ENCODE data around the gene QKI. TPM values are rescaled to one million over a fixed set of nuclear protein-coding genes. Genes with fewer than 3 reads are reported as not detected.

QKI gene
- total RNA-seq, 2 donors from 2014 or later: 63.0 to 316 TPM

DNA sequence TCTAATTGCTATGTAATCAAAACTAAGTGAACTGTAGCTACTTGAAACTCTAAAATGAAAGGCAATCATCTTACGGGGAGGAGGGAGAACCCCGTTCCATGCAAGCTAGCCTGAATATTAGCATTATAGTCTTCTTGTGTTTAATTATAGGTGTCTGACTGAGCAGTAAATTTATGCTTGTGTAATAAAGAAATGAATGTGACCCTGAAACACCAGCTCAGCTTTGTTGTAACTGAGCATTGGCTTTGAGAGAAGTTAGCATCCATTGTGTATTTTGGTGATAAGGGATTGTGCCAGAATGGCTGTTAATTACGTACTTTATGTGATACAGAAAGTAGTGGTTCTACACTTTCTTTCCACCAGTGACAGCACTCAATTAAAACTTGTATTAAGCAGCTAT is 86.9 kb downstream of the QKI start:
- intact Hi-C loops (cut with DNase I): no loop called here

DNA sequence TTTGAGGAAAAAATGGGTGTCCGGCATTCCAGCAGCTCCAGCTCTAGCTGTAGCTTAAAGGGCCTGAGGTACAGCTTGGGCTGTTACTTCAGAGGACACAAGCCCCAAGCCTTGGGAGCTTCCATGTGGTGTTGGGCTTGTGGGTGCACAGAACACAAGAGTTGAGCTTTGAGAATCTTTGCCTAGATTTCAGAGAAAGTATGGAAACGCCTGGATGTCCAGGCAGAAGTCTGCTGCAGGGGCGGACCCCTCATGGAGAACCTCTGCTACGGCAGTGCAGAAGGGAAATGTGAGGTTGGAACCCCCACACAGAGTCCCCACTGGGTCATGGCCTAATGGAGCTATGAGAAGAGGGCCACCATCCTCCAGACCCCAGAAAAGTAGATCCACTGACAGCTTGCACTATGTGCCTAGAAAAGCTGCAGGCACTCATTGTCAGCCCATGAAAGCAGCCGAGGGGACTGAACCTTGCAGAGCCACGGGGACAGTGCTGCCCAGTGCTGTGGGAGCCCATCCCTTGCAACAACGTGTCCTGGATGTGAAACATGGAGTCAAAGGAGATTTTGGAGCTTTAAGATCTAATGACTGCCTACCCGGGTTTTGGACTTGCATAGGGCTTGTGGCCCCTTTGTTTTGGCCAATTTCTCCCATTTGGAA is 90.6 kb downstream of the QKI start:
- Histone ChIP-seq H3K9me3 (no peaks in the 10 kb centered on the region), H3K27ac (no peak overlapping the region), H3K36me3 (no peaks in the 10 kb centered on the region), H3K4me1 (replicated peaks) (no peaks in the 10 kb centered on the region), H3K27me3 (replicated peaks; ENCODE audit: insufficient read depth) (no peaks in the 10 kb centered on the region), H3K4me3 (no peak overlapping the region)
- TF ChIP-seq POLR2A (IDR thresholded peaks at IDR 0.05): no peak
- TF ChIP-seq, protein P1, sequence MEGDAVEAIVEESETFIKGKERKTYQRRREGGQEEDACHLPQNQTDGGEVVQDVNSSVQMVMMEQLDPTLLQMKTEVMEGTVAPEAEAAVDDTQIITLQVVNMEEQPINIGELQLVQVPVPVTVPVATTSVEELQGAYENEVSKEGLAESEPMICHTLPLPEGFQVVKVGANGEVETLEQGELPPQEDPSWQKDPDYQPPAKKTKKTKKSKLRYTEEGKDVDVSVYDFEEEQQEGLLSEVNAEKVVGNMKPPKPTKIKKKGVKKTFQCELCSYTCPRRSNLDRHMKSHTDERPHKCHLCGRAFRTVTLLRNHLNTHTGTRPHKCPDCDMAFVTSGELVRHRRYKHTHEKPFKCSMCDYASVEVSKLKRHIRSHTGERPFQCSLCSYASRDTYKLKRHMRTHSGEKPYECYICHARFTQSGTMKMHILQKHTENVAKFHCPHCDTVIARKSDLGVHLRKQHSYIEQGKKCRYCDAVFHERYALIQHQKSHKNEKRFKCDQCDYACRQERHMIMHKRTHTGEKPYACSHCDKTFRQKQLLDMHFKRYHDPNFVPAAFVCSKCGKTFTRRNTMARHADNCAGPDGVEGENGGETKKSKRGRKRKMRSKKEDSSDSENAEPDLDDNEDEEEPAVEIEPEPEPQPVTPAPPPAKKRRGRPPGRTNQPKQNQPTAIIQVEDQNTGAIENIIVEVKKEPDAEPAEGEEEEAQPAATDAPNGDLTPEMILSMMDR (IDR thresholded peaks at IDR 0.05): no peak
- no peak for TF ChIP-seq POLR2AphosphoS5 (IDR thresholded peaks at IDR 0.05)
- intact Hi-C loops (cut with DNase I): no loop called here
- 87% methylated on average over 8 of the region's 8 CpGs for WGBS
- no peak for DNase-seq (ENCODE audit: low spot score)

More for the DNA sequence above, 86.9 kb downstream of the QKI start:
- H3K27me3 ChIP-seq (replicated peaks; ENCODE audit: insufficient read depth): no peaks in the 10 kb centered on the region
- H3K4me1 ChIP-seq (replicated peaks): no peaks in the 10 kb centered on the region
- DNase-seq (ENCODE audit: low spot score): no peak
- no peaks in the 10 kb centered on the region for H3K36me3 ChIP-seq
- TF ChIP-seq, protein P1 (IDR thresholded peaks at IDR 0.05): no peak
- no peak for TF ChIP-seq POLR2A (IDR thresholded peaks at IDR 0.05)
- no peak for TF ChIP-seq POLR2AphosphoS5 (IDR thresholded peaks at IDR 0.05)
- H3K27ac ChIP-seq: no peak overlapping the region
- WGBS: 89% methylated on average over 3 of the region's 3 CpGs
- no peaks in the 10 kb centered on the region for H3K9me3 ChIP-seq
- H3K4me3 ChIP-seq: no peak overlapping the region

DNA sequence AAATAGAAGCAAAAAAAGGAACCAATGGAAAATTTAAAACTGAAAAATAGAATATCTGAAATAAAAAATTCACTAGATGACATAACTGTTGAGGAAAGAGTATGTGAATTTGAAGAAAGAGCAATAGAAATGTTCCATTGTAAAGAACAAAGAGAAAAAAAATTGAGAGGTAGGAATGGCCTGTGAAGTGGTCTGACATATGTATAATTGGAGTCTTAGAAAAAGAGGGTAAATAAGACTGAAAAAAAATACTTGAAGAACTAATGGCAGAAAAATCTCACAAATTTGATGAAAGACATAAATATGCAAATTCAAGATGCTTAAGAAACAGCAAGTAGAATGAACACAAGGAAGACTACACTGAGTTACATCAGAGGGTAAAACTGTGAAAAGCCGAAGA is 93.4 kb downstream of the QKI start:
- TF ChIP-seq, protein P1 (IDR thresholded peaks at IDR 0.05): no peak
- TF ChIP-seq POLR2A (IDR thresholded peaks at IDR 0.05) (no peak), POLR2AphosphoS5 (IDR thresholded peaks at IDR 0.05) (no peak)
- Histone ChIP-seq H3K27me3 (replicated peaks; ENCODE audit: insufficient read depth) (no peaks in the 10 kb centered on the region), H3K27ac (no peak overlapping the region), H3K4me1 (replicated peaks) (no peaks in the 10 kb centered on the region), H3K9me3 (no peaks in the 10 kb centered on the region), H3K4me3 (no peak overlapping the region), H3K36me3 (no peaks in the 10 kb centered on the region)
- 100% methylated on average over 1 of the region's 1 CpG for WGBS
- no peak for DNase-seq (ENCODE audit: low spot score)
- intact Hi-C loops (cut with DNase I): no loop called here

DNA sequence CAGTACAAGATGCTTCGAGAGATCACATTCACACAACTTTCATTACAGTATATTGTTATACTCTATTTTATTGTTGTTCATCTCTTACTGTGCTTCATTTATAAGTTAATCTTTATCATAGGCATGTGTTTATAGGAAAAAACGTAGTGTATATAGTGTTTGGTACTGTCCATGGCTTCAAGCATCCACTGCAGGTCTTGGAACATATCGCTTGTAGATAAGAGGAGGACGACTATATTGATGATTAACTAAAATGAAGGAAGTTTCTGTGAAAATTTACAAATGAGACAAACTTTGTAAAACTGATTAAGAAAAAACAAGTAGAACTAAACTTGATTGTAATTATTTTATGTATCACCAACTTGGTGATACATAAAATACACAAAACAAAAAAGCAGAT is 98.5 kb downstream of the QKI start:
- Histone ChIP-seq H3K4me1 (replicated peaks) (no peaks in the 10 kb centered on the region), H3K4me3 (no peak overlapping the region), H3K27me3 (replicated peaks; ENCODE audit: insufficient read depth) (no peaks in the 10 kb centered on the region), H3K36me3 (no peaks in the 10 kb centered on the region), H3K9me3 (no peaks in the 10 kb centered on the region), H3K27ac (no peak overlapping the region)
- no peak for TF ChIP-seq POLR2AphosphoS5 (IDR thresholded peaks at IDR 0.05)
- TF ChIP-seq, protein P1 (IDR thresholded peaks at IDR 0.05): no peak
- TF ChIP-seq POLR2A (IDR thresholded peaks at IDR 0.05): no peak
- WGBS: 85% methylated on average over 4 of the region's 4 CpGs
- intact Hi-C loops (cut with DNase I): no loop called here
- no peak for DNase-seq (ENCODE audit: low spot score)

DNA sequence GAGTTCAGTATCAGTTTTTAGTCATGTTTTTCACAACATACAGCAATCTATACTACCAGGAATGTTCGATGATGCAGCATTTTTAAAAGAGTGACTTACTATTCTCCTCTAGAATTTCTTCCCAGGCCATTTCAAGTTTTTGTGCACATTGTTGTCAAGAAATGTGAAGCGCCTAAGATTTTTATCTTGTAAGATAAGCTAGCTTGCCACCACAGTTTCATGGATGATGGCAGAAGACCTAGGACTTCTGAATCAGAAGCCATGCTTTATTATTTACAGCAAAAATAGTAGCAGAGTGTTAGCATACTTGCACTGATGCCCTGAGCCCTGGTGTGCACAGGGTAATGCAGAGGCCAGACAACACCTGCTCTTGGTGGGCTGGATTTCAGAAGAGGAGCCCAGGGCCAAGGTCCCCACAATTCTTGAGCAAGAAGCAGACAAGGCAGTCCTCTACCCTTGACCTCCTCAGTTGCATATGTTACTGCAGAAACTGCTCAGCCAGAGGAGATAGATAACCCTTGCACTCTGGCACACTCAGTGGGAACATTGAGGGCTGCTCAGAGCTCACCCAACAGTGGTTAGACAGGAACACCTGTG is 99.2 kb downstream of the QKI start:
- H3K9me3 ChIP-seq: no peaks in the 10 kb centered on the region
- no peak for TF ChIP-seq POLR2A (IDR thresholded peaks at IDR 0.05)
- TF ChIP-seq POLR2AphosphoS5 (IDR thresholded peaks at IDR 0.05): no peak
- TF ChIP-seq, protein P1 (IDR thresholded peaks at IDR 0.05): no peak
- H3K27me3 ChIP-seq (replicated peaks; ENCODE audit: insufficient read depth): no peaks in the 10 kb centered on the region
- no peaks in the 10 kb centered on the region for H3K36me3 ChIP-seq
- no peaks in the 10 kb centered on the region for H3K4me1 ChIP-seq (replicated peaks)
- no peak for DNase-seq (ENCODE audit: low spot score)
- no peak overlapping the region for H3K27ac ChIP-seq
- intact Hi-C loops (cut with DNase I): no loop called here
- 89% methylated on average over 2 of the region's 2 CpGs for WGBS
- no peak overlapping the region for H3K4me3 ChIP-seq

All from prostate gland (tissue), 2 donors.